Caco-2 (cell line): ENCODE data around the gene AVPI1. TPM values are rescaled to one million over a fixed set of nuclear protein-coding genes. Genes with fewer than 3 reads are reported as not detected.

Experiments used
- BruUV-seq: library from RNA; stranded (reverse); fragments of 400-500 nt; replicated peaks from 2 replicates; lab custom pipeline; 2021; lab: Mats Ljungman, UMichigan
- CTCF ChIA-PET: fragments of 300-600 bp; sonication (Branson Sonifier 250); formaldehyde crosslinking; loops from one replicate; lab custom pipeline; 2022; ENCODE audit warnings: antibody characterized with exemption; lab: Charles Lee
- POLR2A ChIA-PET: fragments of 300-600 bp; sonication (Branson Sonifier 250); formaldehyde crosslinking; loops from one replicate; lab custom pipeline; 2022; ENCODE audit warnings: antibody characterized with exemption; lab: Charles Lee
- DNase-seq, 2 experiments: peaks; one replicate each; pipeline versions ENCODE4 v3.0.0 to v3.0.0-alpha.2; 2020 to 2022
- H3K27me3 ChIP-seq: replicated peaks from 2 replicates; pipeline ENCODE4 v1.6.0; 2011; ENCODE audit warnings: low read length; ENCODE audit not compliant: control insufficient read depth, insufficient read depth
- H3K36me3 ChIP-seq: 2 replicates; pipeline ENCODE4 v1.5.1; 2011; ENCODE audit warnings: low read length; ENCODE audit not compliant: control insufficient read depth, insufficient read depth
- H3K4me1 ChIP-seq: fragments of 250-450 bp; sonication (Bioruptor Pico); 2 replicates; pipeline ENCODE4 v1.5.1; 2020; ENCODE audit warnings: mild to moderate bottlenecking
- H3K4me3 ChIP-seq: 2 replicates; pipeline ENCODE4 v1.5.1; 2011; ENCODE audit warnings: low read depth, mild to moderate bottlenecking, control low read depth, low read length
- H3K9me3 ChIP-seq: fragments of 250-450 bp; sonication (Bioruptor Pico); 2 replicates; pipeline ENCODE4 v1.5.1; 2020; ENCODE audit warnings: mild to moderate bottlenecking, moderate library complexity
- H3K27ac Mint-ChIP-seq: one replicate; pipeline ENCODE4 v1.8.0; 2022; ENCODE audit warnings: mixed read lengths; ENCODE audit not compliant: unreplicated experiment
- H3K27me3 Mint-ChIP-seq: one replicate; pipeline ENCODE4 v1.8.0; 2022; ENCODE audit warnings: mixed read lengths; ENCODE audit not compliant: insufficient read depth, unreplicated experiment
- H3K36me3 Mint-ChIP-seq: one replicate; pipeline ENCODE4 v1.8.0; 2022; ENCODE audit warnings: mild to moderate bottlenecking, mixed read lengths; ENCODE audit not compliant: insufficient read depth, unreplicated experiment
- H3K4me1 Mint-ChIP-seq: one replicate; pipeline ENCODE4 v1.8.0; 2022; ENCODE audit warnings: low read depth, mixed read lengths; ENCODE audit not compliant: unreplicated experiment
- H3K4me3 Mint-ChIP-seq: one replicate; pipeline ENCODE4 v1.8.0; 2022; ENCODE audit warnings: mild to moderate bottlenecking, moderate library complexity, mixed read lengths; ENCODE audit not compliant: unreplicated experiment
- H3K9me3 Mint-ChIP-seq: one replicate; pipeline ENCODE4 v1.8.0; 2022; ENCODE audit warnings: mixed read lengths; ENCODE audit not compliant: unreplicated experiment
- intact Hi-C: fragments of 100-400 bp; cut with micrococcal nuclease; formaldehyde crosslinking; loops from one replicate; pipeline ENCODE4 v1.10.0; 2022; ENCODE audit not compliant: unreplicated experiment
- total RNA-seq: library from RNA; stranded (reverse); gene quantifications from 2 replicates; pipeline ENCODE4 v1.2.3, GENCODE V29; 2022
- TF ChIP-seq, protein P1 (sequence below), 2 experiments: fragments of 200-600 bp in 1 of 2; IDR thresholded peaks; 1 replicate in 1 of 2; 2 replicates in 1 of 2; pipeline versions ENCODE4 v1.5.1 to v1.8.0; 2011 to 2022; ENCODE audit warnings: antibody characterized with exemption in 1 of 2, control low read depth in 1 of 2, inconsistent platforms in 1 of 2, low read depth in 1 of 2, low read length in 1 of 2, mild to moderate bottlenecking in 1 of 2, moderate library complexity in 1 of 2; ENCODE audit not compliant: insufficient read depth in 1 of 2, severe bottlenecking in 1 of 2, unreplicated experiment in 1 of 2

The AVPI1 gene
- total RNA-seq, 1 experiment from 2014 or later, result 17.1 TPM

- POLR2A ChIA-PET, result no interaction called here
- Histone ChIP-seq H3K27me3 (no peaks in the 10 kb centered on the region), H3K4me1 (peaks cover 4% of the 10 kb centered on the region; the same call in 1 of the 2 replicates), H3K4me3 (no peak overlapping the region), H3K36me3 (0 out of 2 replicates have a peak, but pooled peaks cover 1% of the 10 kb centered on the region), H3K9me3 (no peaks in the 10 kb centered on the region)
- Mint-ChIP-seq H3K27ac (no peak overlapping the region), H3K9me3 (peaks cover 5% of the 10 kb centered on the region), H3K36me3 (peaks cover 22% of the 10 kb centered on the region), H3K4me3 (no peak overlapping the region), H3K27me3 (no peaks in the 10 kb centered on the region), H3K4me1 (peaks cover 21% of the 10 kb centered on the region)
- TF ChIP-seq, protein P1, sequence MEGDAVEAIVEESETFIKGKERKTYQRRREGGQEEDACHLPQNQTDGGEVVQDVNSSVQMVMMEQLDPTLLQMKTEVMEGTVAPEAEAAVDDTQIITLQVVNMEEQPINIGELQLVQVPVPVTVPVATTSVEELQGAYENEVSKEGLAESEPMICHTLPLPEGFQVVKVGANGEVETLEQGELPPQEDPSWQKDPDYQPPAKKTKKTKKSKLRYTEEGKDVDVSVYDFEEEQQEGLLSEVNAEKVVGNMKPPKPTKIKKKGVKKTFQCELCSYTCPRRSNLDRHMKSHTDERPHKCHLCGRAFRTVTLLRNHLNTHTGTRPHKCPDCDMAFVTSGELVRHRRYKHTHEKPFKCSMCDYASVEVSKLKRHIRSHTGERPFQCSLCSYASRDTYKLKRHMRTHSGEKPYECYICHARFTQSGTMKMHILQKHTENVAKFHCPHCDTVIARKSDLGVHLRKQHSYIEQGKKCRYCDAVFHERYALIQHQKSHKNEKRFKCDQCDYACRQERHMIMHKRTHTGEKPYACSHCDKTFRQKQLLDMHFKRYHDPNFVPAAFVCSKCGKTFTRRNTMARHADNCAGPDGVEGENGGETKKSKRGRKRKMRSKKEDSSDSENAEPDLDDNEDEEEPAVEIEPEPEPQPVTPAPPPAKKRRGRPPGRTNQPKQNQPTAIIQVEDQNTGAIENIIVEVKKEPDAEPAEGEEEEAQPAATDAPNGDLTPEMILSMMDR (IDR thresholded peaks at IDR 0.05; ENCODE audit: insufficient read depth in 1 of 2, low read depth in 1 of 2, low read length in 1 of 2, severe bottlenecking in 1 of 2, unreplicated experiment in 1 of 2), result no peak
- CTCF ChIA-PET, result interaction anchor here (0.6 to 3.6 kb wide), 3 partner anchors 20 to 253 kb away, joined by 3 to 17 read pairs (median 6); partner anchors contain the start of genes AVPI1 and MARVELD1
- no TSS peak for BruUV-seq
- intact Hi-C loops, result loop anchor here (10.0 kb wide), 1 partner anchor 329 kb away; the partner anchor contains the start of gene RRP12
- DNase-seq, result no peak
Observed at GRCh38 chr10:97734021-97734420, 47.0 kb upstream of the AVPI1 start.

DNA sequence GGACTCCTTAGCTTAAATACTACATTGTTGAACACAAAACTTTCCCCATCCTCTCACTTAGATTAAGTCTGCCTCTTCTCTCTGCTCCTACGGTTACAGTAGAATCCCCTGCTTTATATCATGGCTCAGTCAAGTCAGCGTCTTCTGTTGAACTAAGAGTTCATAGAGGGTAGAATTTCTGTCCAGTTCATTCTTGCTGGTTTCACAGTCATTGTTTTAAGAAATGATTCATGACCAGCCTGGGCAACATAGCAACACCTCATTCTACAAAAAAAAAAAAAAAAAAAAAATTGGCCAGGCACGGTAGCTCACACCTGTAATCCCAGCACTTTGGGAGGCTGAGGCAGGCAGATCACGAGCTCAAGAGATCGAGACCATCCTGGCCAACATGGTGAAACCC, 46.2 kb upstream of the AVPI1 start:
- Histone ChIP-seq H3K4me1 (peaks cover 4% of the 10 kb centered on the region; the same call in 1 of the 2 replicates), H3K4me3 (no peak overlapping the region), H3K27me3 (no peaks in the 10 kb centered on the region), H3K9me3 (no peaks in the 10 kb centered on the region), H3K36me3 (no peaks in the 10 kb centered on the region)
- ChIA-PET POLR2A (no interaction called here), CTCF (interaction anchor here (0.6 to 0.7 kb wide), 3 partner anchors 30 to 252 kb away, joined by 3 to 6 read pairs (median 5); no protein-coding TSS in a partner anchor)
- Mint-ChIP-seq H3K27me3 (no peaks in the 10 kb centered on the region), H3K36me3 (peaks cover 17% of the 10 kb centered on the region), H3K4me1 (peaks cover 20% of the 10 kb centered on the region), H3K4me3 (no peak overlapping the region), H3K9me3 (peaks cover 5% of the 10 kb centered on the region), H3K27ac (no peak overlapping the region)
- no peak for DNase-seq
- BruUV-seq, result no TSS peak
- intact Hi-C loops, result loop anchor here (10.0 kb wide), 1 partner anchor 328 kb away; the partner anchor contains the start of gene RRP12
- TF ChIP-seq, protein P1 (IDR thresholded peaks at IDR 0.05; ENCODE audit: insufficient read depth in 1 of 2, low read depth in 1 of 2, low read length in 1 of 2, severe bottlenecking in 1 of 2, unreplicated experiment in 1 of 2), result no peak

DNA sequence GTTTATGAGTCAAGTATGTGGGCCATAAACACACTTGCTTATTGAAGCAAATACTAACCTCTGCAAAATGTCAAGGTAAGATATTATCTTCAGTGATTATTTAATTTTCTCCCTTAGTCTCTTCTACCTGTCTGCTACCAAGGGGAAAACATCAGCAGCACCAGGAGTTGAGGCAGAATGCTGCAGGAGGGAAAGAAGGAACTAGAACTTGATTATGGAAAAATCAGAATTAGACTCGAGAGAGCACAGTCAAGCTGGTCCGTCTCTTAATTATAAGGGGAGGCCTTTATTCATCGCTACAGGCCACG, 45.0 kb upstream of the AVPI1 start:
- ChIA-PET POLR2A (interaction anchor here (1.3 kb wide), 1 partner anchor 45 kb away, joined by 4 read pairs; the partner anchor contains the start of gene AVPI1), CTCF (interaction anchor here (1.0 to 1.5 kb wide), 2 partner anchors 23 to 45 kb away, joined by 4 to 6 read pairs; partner anchors contain the start of gene AVPI1)
- Mint-ChIP-seq H3K27me3 (no peaks in the 10 kb centered on the region), H3K9me3 (peaks cover 5% of the 10 kb centered on the region), H3K4me1 (peaks cover 12% of the 10 kb centered on the region), H3K4me3 (no peak overlapping the region), H3K36me3 (peaks cover 6% of the 10 kb centered on the region), H3K27ac (no peak overlapping the region)
- DNase-seq, result no peak
- TF ChIP-seq, protein P1 (IDR thresholded peaks at IDR 0.05; ENCODE audit: insufficient read depth in 1 of 2, low read depth in 1 of 2, low read length in 1 of 2, severe bottlenecking in 1 of 2, unreplicated experiment in 1 of 2), result no peak
- Histone ChIP-seq H3K36me3 (no peaks in the 10 kb centered on the region), H3K4me3 (no peak overlapping the region), H3K27me3 (no peaks in the 10 kb centered on the region), H3K9me3 (no peaks in the 10 kb centered on the region), H3K4me1 (peaks cover 4% of the 10 kb centered on the region; the same call in 1 of the 2 replicates)
- BruUV-seq, result no TSS peak
- intact Hi-C loops, result loop anchor here (10.0 kb wide), 1 partner anchor 327 kb away; the partner anchor contains the start of gene RRP12
